Ovary (tissue), 9 donors: ENCODE data around the gene ACTL6B. TPM values are rescaled to one million over a fixed set of nuclear protein-coding genes. Genes with fewer than 3 reads are reported as not detected.

Experiments
- DNase-seq, 5 donors: peaks; one replicate each; pipeline ENCODE4 v3.0.0-alpha.2; 2019 to 2020
- H3K27ac ChIP-seq, 2 donors: fragments of 200-600 bp; one replicate each; pipeline versions ENCODE4 v1.5.1 to v1.8.0; 2019 to 2022
- H3K27me3 ChIP-seq: fragments of 200-600 bp; one replicate; pipeline ENCODE4 v1.8.0; 2022
- H3K36me3 ChIP-seq: fragments of 200-600 bp; sonication (generic); one replicate; pipeline ENCODE4 v1.5.1; 2019
- H3K4me1 ChIP-seq: one replicate; pipeline ENCODE4 v1.8.1; 2013; ENCODE audit warnings: mild to moderate bottlenecking, moderate library complexity; ENCODE audit not compliant: insufficient read depth
- H3K4me3 ChIP-seq: fragments of 200-600 bp; sonication (generic); one replicate; pipeline ENCODE4 v1.5.1; 2017
- H3K9me3 ChIP-seq, 2 donors: fragments of 200-600 bp in 1 of 2; sonication (generic) in 1 of 2; one replicate each; pipeline versions ENCODE4 v1.5.1 to v1.8.1; 2013 to 2019; ENCODE audit warnings: mild to moderate bottlenecking in 1 of 2, moderate library complexity in 1 of 2
- EP300 ChIP-seq: sonication (generic); formaldehyde crosslinking; IDR thresholded peaks from one replicate; pipeline ENCODE4 v1.6.1; 2017; ENCODE audit warnings: antibody characterized with exemption
- POLR2A ChIP-seq: fragments of 450-650 bp; IDR thresholded peaks from one replicate; pipeline ENCODE4 v1.6.1; 2017; ENCODE audit warnings: antibody characterized with exemption, mild to moderate bottlenecking, moderate library complexity
- WGBS, 3 donors: extraction: QIAGEN DNeasy Blood & Tissue Kit in 1 of 3; methylation state at CpG; one replicate each; pipeline versions ENCODE4 v1.1.5 to v1.1.7; 2013 to 2017; 5-methylcytosine and 5-hydroxymethylcytosine counted together
- intact Hi-C, 4 donors: fragments of 100-400 bp; cut with DNase I; formaldehyde crosslinking; loops; one replicate each; pipeline versions ENCODE4 v1.11.0 to v1.15.1; 2022 to 2023
- polyA plus RNA-seq, 2 donors: library from polyadenylated mRNA; stranded (reverse); fragments of 200-250 nt in 1 of 2; fragments of 350-450 nt in 1 of 2; fragmentation: Illumina TruSeq in 1 of 2; extraction: RNeasy Lipid Tissue Mini Kit (QIAGEN cat#74804) in 1 of 2; gene quantifications; one replicate each; pipeline ENCODE4 v1.2.3, GENCODE V29; 2013 to 2014
- total RNA-seq, 7 donors: library from RNA; depleted of rRNA in 2 of 7; stranded (reverse); fragments of >200 nt in 2 of 7; fragmentation: NEBNext Ultra II Directional in 3 of 7; extraction: Animal tissue kit (Norgen Biotek cat#: 25700) in 3 of 7; gene quantifications; one replicate each; pipeline versions ENCODE4 v1.1.0 to v1.2.4, GENCODE V29; 2016 to 2023
- TF ChIP-seq, protein P1 (sequence below), 3 donors: fragments of 450-650 bp in 2 of 3; fragments of 200-600 bp in 1 of 3; IDR thresholded peaks; one replicate each; pipeline versions ENCODE4 v1.5.1 to v1.8.0; 2016 to 2022; ENCODE audit warnings: antibody characterized with exemption in 3 of 3, mild to moderate bottlenecking in 1 of 3
- donor health status: DM: no; HTN: no; CAD: no; lungs with moderate emphysema.
- donor health status: DM: no; HTN: no; CAD: no.
- donor health status: Bipolar disorder and iron deficiency.
- donor health status: DM: yes; HTN: yes; CAD: no.
- donor health status: DM: no; HTN: no; CAD: no.
- donor health status: DM: yes; HTN: yes; CAD: no.

Gene ACTL6B
- total and polyA plus RNA-seq, 9 donors = not detected

DNA sequence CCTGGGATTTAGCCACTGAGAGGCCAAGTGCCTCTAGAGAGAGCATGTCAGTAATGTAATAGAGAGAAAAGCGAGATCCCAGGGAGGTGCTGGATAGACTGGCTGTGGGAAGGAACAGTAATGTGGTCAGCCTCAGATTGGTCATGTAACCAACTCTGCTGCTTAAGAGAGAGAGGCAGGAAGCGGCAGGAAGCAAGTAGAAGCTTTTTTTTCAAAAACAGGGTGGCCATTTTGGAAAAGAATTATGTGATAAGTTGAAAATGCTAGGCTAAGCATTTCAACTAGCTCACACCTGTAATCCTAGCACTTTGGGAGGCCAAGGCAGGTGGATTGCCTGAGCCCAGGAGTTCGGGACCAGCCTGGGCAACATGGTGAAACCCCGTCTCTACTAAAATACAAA lies 57.8 kb downstream of the ACTL6B start:
- no peak overlapping the region for H3K27ac ChIP-seq
- H3K36me3 ChIP-seq = no peaks in the 10 kb centered on the region
- TF ChIP-seq POLR2A (no peak), EP300 (no peak)
- TF ChIP-seq, protein P1, sequence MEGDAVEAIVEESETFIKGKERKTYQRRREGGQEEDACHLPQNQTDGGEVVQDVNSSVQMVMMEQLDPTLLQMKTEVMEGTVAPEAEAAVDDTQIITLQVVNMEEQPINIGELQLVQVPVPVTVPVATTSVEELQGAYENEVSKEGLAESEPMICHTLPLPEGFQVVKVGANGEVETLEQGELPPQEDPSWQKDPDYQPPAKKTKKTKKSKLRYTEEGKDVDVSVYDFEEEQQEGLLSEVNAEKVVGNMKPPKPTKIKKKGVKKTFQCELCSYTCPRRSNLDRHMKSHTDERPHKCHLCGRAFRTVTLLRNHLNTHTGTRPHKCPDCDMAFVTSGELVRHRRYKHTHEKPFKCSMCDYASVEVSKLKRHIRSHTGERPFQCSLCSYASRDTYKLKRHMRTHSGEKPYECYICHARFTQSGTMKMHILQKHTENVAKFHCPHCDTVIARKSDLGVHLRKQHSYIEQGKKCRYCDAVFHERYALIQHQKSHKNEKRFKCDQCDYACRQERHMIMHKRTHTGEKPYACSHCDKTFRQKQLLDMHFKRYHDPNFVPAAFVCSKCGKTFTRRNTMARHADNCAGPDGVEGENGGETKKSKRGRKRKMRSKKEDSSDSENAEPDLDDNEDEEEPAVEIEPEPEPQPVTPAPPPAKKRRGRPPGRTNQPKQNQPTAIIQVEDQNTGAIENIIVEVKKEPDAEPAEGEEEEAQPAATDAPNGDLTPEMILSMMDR (IDR thresholded peaks at IDR 0.05) = no peak
- DNase-seq = no peak
- peaks cover 14% of the 10 kb centered on the region for H3K4me1 ChIP-seq
- H3K9me3 ChIP-seq = no peaks in the 10 kb centered on the region
- intact Hi-C loops = no loop called here
- H3K4me3 ChIP-seq = no peak overlapping the region
- 91 to 94% (median 92%) methylated on average over 4 of the region's 4 CpGs for WGBS, 3 donors
- no peaks in the 10 kb centered on the region for H3K27me3 ChIP-seq

DNA sequence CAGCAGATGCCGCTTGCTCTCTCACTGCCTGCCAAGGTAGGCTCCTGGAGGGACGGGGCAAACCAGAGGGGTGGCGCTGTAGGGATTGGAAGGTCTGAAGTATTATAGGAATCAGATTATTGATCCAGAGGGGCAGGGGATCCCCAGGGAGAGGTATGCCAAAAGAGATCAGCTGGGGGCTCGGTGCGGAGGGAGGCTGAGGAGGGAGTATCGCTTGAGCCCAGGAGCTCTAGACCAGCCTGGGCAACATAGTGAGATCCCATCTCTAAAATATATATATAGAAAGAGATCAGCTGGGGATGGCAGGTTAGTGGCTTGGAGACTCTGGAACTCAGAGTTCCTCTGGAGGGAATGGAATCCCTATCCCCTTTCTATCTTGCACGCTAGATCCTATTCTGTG lies 61.1 kb downstream of the ACTL6B start:
- no peaks in the 10 kb centered on the region for H3K4me1 ChIP-seq
- intact Hi-C loops = no loop called here
- WGBS, 3 donors = 90 to 96% (median 96%) methylated on average over 7 of the region's 7 CpGs
- no peak for DNase-seq
- H3K27ac ChIP-seq = no peak overlapping the region
- H3K9me3 ChIP-seq = no peaks in the 10 kb centered on the region
- H3K27me3 ChIP-seq = no peaks in the 10 kb centered on the region
- H3K4me3 ChIP-seq = no peak overlapping the region
- no peaks in the 10 kb centered on the region for H3K36me3 ChIP-seq
- TF ChIP-seq, protein P1 (IDR thresholded peaks at IDR 0.05) = no peak
- TF ChIP-seq EP300 (no peak), POLR2A (no peak)

Other genes with a start within 250 kb of the ACTL6B start
- gene ZCWPW1, start 227.7 kb downstream of the ACTL6B start, total RNA-seq = 1 to 10 TPM; 2.6 to 6.5 (median 5.0) TPM
- gene ZCWPW1, start 227.7 kb downstream of the ACTL6B start, polyA plus RNA-seq = 1 to 10 TPM; 8.2 to 9.3 TPM
- 10 to 100 TPM; 29.4 to 60.6 (median 44.7) TPM for gene MEPCE, start 226.6 kb downstream of the ACTL6B start, total RNA-seq
- gene MEPCE, start 226.6 kb downstream of the ACTL6B start, polyA plus RNA-seq = 10 to 100 TPM; 30.0 to 48.9 TPM
- gene PPP1R35, start 220.0 kb downstream of the ACTL6B start, total RNA-seq = 10 to 100 TPM; 31.8 to 48.5 (median 39.1) TPM
- gene PPP1R35, start 220.0 kb downstream of the ACTL6B start, polyA plus RNA-seq = 10 to 100 TPM in 1 of 2 donors, 1 to 10 TPM in 1; 2.7 to 39.8 TPM
- gene SPACDR, start 192.2 kb downstream of the ACTL6B start, total RNA-seq = 1 to 10 TPM in 2 of 7 donors, under 1 TPM in 4, not detected in 1; 0.45 to 3.0 (median 0.87) TPM
- gene SPACDR, start 192.2 kb downstream of the ACTL6B start, polyA plus RNA-seq = under 1 TPM; 0.25 to 0.71 TPM
- 10 to 100 TPM; 19.8 to 57.3 (median 47.5) TPM for gene TSC22D4, start 177.2 kb downstream of the ACTL6B start, total RNA-seq
- 10 to 100 TPM in 1 of 2 donors, 1 to 10 TPM in 1; 6.5 to 40.4 TPM for gene TSC22D4, start 177.2 kb downstream of the ACTL6B start, polyA plus RNA-seq
- gene NYAP1, start 172.5 kb downstream of the ACTL6B start, total RNA-seq = 10 to 100 TPM in 1 of 7 donors, 1 to 10 TPM in 6; 3.8 to 10.1 (median 8.5) TPM
- gene NYAP1, start 172.5 kb downstream of the ACTL6B start, polyA plus RNA-seq = 1 to 10 TPM in 1 of 2 donors, under 1 TPM in 1; 0.28 to 4.8 TPM
- gene AGFG2, start 117.2 kb downstream of the ACTL6B start, total RNA-seq = 100 to 1,000 TPM in 1 of 7 donors, 10 to 100 TPM in 6; 44.7 to 115 (median 61.5) TPM
- gene AGFG2, start 117.2 kb downstream of the ACTL6B start, polyA plus RNA-seq = 10 to 100 TPM; 10.0 to 55.9 TPM
- gene SAP25, start 82.5 kb downstream of the ACTL6B start, total RNA-seq = 10 to 100 TPM in 2 of 7 donors, 1 to 10 TPM in 5; 3.2 to 10.1 (median 7.2) TPM
- 1 to 10 TPM in 1 of 2 donors, not detected in 1; 4.0 TPM for gene SAP25, start 82.5 kb downstream of the ACTL6B start, polyA plus RNA-seq
- 100 to 1,000 TPM in 3 of 7 donors, 10 to 100 TPM in 4; 65.2 to 133 (median 90.6) TPM for gene LRCH4, start 70.3 kb downstream of the ACTL6B start, total RNA-seq
- 10 to 100 TPM in 1 of 2 donors, 1 to 10 TPM in 1; 3.5 to 50.3 TPM for gene LRCH4, start 70.3 kb downstream of the ACTL6B start, polyA plus RNA-seq
- 1 to 10 TPM in 3 of 7 donors, under 1 TPM in 4; 0.34 to 2.2 (median 0.84) TPM for gene FBXO24, start 70.1 kb downstream of the ACTL6B start, total RNA-seq
- gene FBXO24, start 70.1 kb downstream of the ACTL6B start, polyA plus RNA-seq = under 1 TPM; 0.33 to 0.63 TPM
- 100 to 1,000 TPM in 3 of 7 donors, 10 to 100 TPM in 4; 24.3 to 185 (median 67.5) TPM for gene PCOLCE, start 54.1 kb downstream of the ACTL6B start, total RNA-seq
- gene PCOLCE, start 54.1 kb downstream of the ACTL6B start, polyA plus RNA-seq = 10 to 100 TPM; 42.4 to 56.2 TPM
- gene MOSPD3, start 43.9 kb downstream of the ACTL6B start, total RNA-seq = 10 to 100 TPM in 6 of 7 donors, 1 to 10 TPM in 1; 9.4 to 27.7 (median 24.7) TPM
- 10 to 100 TPM in 1 of 2 donors, 1 to 10 TPM in 1; 9.2 to 24.4 TPM for gene MOSPD3, start 43.9 kb downstream of the ACTL6B start, polyA plus RNA-seq
- under 1 TPM in 4 of 7 donors, not detected in 3; 0.12 to 0.79 (median 0.26) TPM for gene TFR2, start 14.9 kb downstream of the ACTL6B start, total RNA-seq
- under 1 TPM; 0.06 to 0.13 TPM for gene TFR2, start 14.9 kb downstream of the ACTL6B start, polyA plus RNA-seq
- 100 to 1,000 TPM; 109 to 281 (median 216) TPM for gene GNB2, start 17.3 kb upstream of the ACTL6B start, total RNA-seq
- 100 to 1,000 TPM in 1 of 2 donors, 10 to 100 TPM in 1; 18.9 to 187 TPM for gene GNB2, start 17.3 kb upstream of the ACTL6B start, polyA plus RNA-seq
- gene GIGYF1, start 37.8 kb upstream of the ACTL6B start, total RNA-seq = 10 to 100 TPM; 23.1 to 93.0 (median 63.2) TPM
- gene GIGYF1, start 37.8 kb upstream of the ACTL6B start, polyA plus RNA-seq = 10 to 100 TPM in 1 of 2 donors, 1 to 10 TPM in 1; 7.0 to 45.1 TPM
- gene POP7, start 49.7 kb upstream of the ACTL6B start, total RNA-seq = 10 to 100 TPM; 13.8 to 29.2 (median 22.2) TPM
- gene POP7, start 49.7 kb upstream of the ACTL6B start, polyA plus RNA-seq = 10 to 100 TPM; 11.1 to 26.5 TPM
- gene EPO, start 64.0 kb upstream of the ACTL6B start, total RNA-seq = under 1 TPM in 2 of 7 donors, not detected in 5; 0.20 to 0.25 TPM
- gene EPO, start 64.0 kb upstream of the ACTL6B start, polyA plus RNA-seq = under 1 TPM in 1 of 2 donors, not detected in 1; 0.05 TPM
- gene ZAN, start 77.1 kb upstream of the ACTL6B start, total RNA-seq = not detected
- not detected for gene ZAN, start 77.1 kb upstream of the ACTL6B start, polyA plus RNA-seq
- gene EPHB4, start 171.1 kb upstream of the ACTL6B start, total RNA-seq = 100 to 1,000 TPM in 3 of 7 donors, 10 to 100 TPM in 4; 31.0 to 119 (median 89.8) TPM
- gene EPHB4, start 171.1 kb upstream of the ACTL6B start, polyA plus RNA-seq = 10 to 100 TPM; 24.4 to 38.2 TPM
- gene SLC12A9, start 196.3 kb upstream of the ACTL6B start, total RNA-seq = 10 to 100 TPM; 10.1 to 31.8 (median 26.9) TPM
- gene SLC12A9, start 196.3 kb upstream of the ACTL6B start, polyA plus RNA-seq = 10 to 100 TPM in 1 of 2 donors, 1 to 10 TPM in 1; 4.7 to 20.9 TPM
- 10 to 100 TPM; 42.9 to 98.8 (median 82.0) TPM for gene TRIP6, start 210.9 kb upstream of the ACTL6B start, total RNA-seq
- gene TRIP6, start 210.9 kb upstream of the ACTL6B start, polyA plus RNA-seq = 10 to 100 TPM; 17.3 to 72.5 TPM
- gene SRRT, start 218.7 kb upstream of the ACTL6B start, total RNA-seq = 100 to 1,000 TPM in 5 of 7 donors, 10 to 100 TPM in 2; 74.2 to 191 (median 149) TPM
- gene SRRT, start 218.7 kb upstream of the ACTL6B start, polyA plus RNA-seq = 100 to 1,000 TPM in 1 of 2 donors, 10 to 100 TPM in 1; 45.8 to 111 TPM
- gene UFSP1, start 233.3 kb upstream of the ACTL6B start, total RNA-seq = 1 to 10 TPM; 2.9 to 7.9 (median 4.7) TPM
- gene UFSP1, start 233.3 kb upstream of the ACTL6B start, polyA plus RNA-seq = 1 to 10 TPM in 1 of 2 donors, under 1 TPM in 1; 0.38 to 1.8 TPM
- gene ACHE, start 239.4 kb upstream of the ACTL6B start, total RNA-seq = 10 to 100 TPM in 2 of 7 donors, 1 to 10 TPM in 4, under 1 TPM in 1; 0.48 to 15.3 (median 4.9) TPM
- gene ACHE, start 239.4 kb upstream of the ACTL6B start, polyA plus RNA-seq = 1 to 10 TPM in 1 of 2 donors, under 1 TPM in 1; 0.37 to 1.8 TPM